ENCODE data around the gene DIS3L2.

DIS3L2 gene

GRCh38 chr2:231936491-231936890 lies 25.0 kb upstream of the DIS3L2 start:
- Histone ChIP-seq H3K9ac (ENCODE audit: low read length) (no peak overlapping the region), H3K27ac (ENCODE audit: low read depth, low read length, poor library complexity, severe bottlenecking) (no peak overlapping the region), H3K4me3 (ENCODE audit: low read depth, low read length, poor library complexity, severe bottlenecking) (no peak overlapping the region), H2AFZ (ENCODE audit: low read length) (no peak overlapping the region), H3K27me3 (ENCODE audit: insufficient read depth, low read length) (peaks cover 5% of the 10 kb centered on the region), H3K9me2 (ENCODE audit: low read depth, low read length) (no peaks in the 10 kb centered on the region), H3K36me3 (ENCODE audit: insufficient read depth, low read length) (no peaks in the 10 kb centered on the region), H3K9me3 (ENCODE audit: low read length) (no peaks in the 10 kb centered on the region), H4K20me1 (ENCODE audit: insufficient read depth, low read length) (no peaks in the 10 kb centered on the region), H3K4me1 (ENCODE audit: insufficient read depth, low read length, severe bottlenecking) (peaks cover 7% of the 10 kb centered on the region), H3F3A (ENCODE audit: insufficient read depth, low read length) (no peaks in the 10 kb centered on the region), H3K4me2 (ENCODE audit: low read length) (no peak overlapping the region), H3K79me2 (ENCODE audit: insufficient read depth, low read length) (no peaks in the 10 kb centered on the region)
- no peak for TF ChIP-seq EZH2 (IDR thresholded peaks at IDR 0.05; ENCODE audit: borderline replicate concordance, low read length)
- TF ChIP-seq CTCF (IDR thresholded peaks at IDR 0.05; ENCODE audit: low read length): no peak

- Histone ChIP-seq H3K4me2 (ENCODE audit: low read length) (no peak overlapping the region), H4K20me1 (ENCODE audit: insufficient read depth, low read length) (no peaks in the 10 kb centered on the region), H3K27ac (ENCODE audit: low read depth, low read length, poor library complexity, severe bottlenecking) (no peak overlapping the region), H3K9ac (ENCODE audit: low read length) (no peak overlapping the region), H3K36me3 (ENCODE audit: insufficient read depth, low read length) (no peaks in the 10 kb centered on the region), H3K4me3 (ENCODE audit: low read depth, low read length, poor library complexity, severe bottlenecking) (no peak overlapping the region), H3K4me1 (ENCODE audit: insufficient read depth, low read length, severe bottlenecking) (peaks cover 7% of the 10 kb centered on the region), H3K79me2 (ENCODE audit: insufficient read depth, low read length) (no peaks in the 10 kb centered on the region), H3K27me3 (ENCODE audit: insufficient read depth, low read length) (peaks cover 5% of the 10 kb centered on the region), H3F3A (ENCODE audit: insufficient read depth, low read length) (no peaks in the 10 kb centered on the region), H3K9me3 (ENCODE audit: low read length) (no peaks in the 10 kb centered on the region), H3K9me2 (ENCODE audit: low read depth, low read length) (no peaks in the 10 kb centered on the region), H2AFZ (ENCODE audit: low read length) (no peak overlapping the region)
- TF ChIP-seq EZH2 (IDR thresholded peaks at IDR 0.05; ENCODE audit: borderline replicate concordance, low read length) (no peak), CTCF (IDR thresholded peaks at IDR 0.05; ENCODE audit: low read length) (no peak)
These were observed 24.5 kb upstream of the DIS3L2 start for GRCh38 chr2:231937057-231937456.

GRCh38 chr2:231939022-231939421 lies 22.5 kb upstream of the DIS3L2 start:
- Histone ChIP-seq H3K27ac (ENCODE audit: low read depth, low read length, poor library complexity, severe bottlenecking) (no peak overlapping the region), H3K36me3 (ENCODE audit: insufficient read depth, low read length) (no peaks in the 10 kb centered on the region), H3F3A (ENCODE audit: insufficient read depth, low read length) (no peaks in the 10 kb centered on the region), H3K4me1 (ENCODE audit: insufficient read depth, low read length, severe bottlenecking) (no peaks in the 10 kb centered on the region), H3K9ac (ENCODE audit: low read length) (no peak overlapping the region), H4K20me1 (ENCODE audit: insufficient read depth, low read length) (no peaks in the 10 kb centered on the region), H3K9me2 (ENCODE audit: low read depth, low read length) (no peaks in the 10 kb centered on the region), H3K27me3 (ENCODE audit: insufficient read depth, low read length) (no peaks in the 10 kb centered on the region; the same call in 1 of the 2 replicates), H3K9me3 (ENCODE audit: low read length) (no peaks in the 10 kb centered on the region), H2AFZ (ENCODE audit: low read length) (no peak overlapping the region), H3K4me3 (ENCODE audit: low read depth, low read length, poor library complexity, severe bottlenecking) (no peak overlapping the region), H3K4me2 (ENCODE audit: low read length) (no peak overlapping the region), H3K79me2 (ENCODE audit: insufficient read depth, low read length) (no peaks in the 10 kb centered on the region)
- no peak for TF ChIP-seq EZH2 (IDR thresholded peaks at IDR 0.05; ENCODE audit: borderline replicate concordance, low read length)
- no peak for TF ChIP-seq CTCF (IDR thresholded peaks at IDR 0.05; ENCODE audit: low read length)

Data from OCI-LY1 (cell line).